ENCODE measurements around the gene ERCC4.

- TF ChIP-seq CTCF (conservative IDR thresholded peaks at IDR 0.05) (no peak), ZFX (IDR thresholded peaks at IDR 0.05) (no peak)
Measured at GRCh38 chr16:13994239-13995106, 74.5 kb downstream of the ERCC4 start.
